ENCODE measurements around the gene ZBTB9. TPM values are rescaled to one million over a fixed set of nuclear protein-coding genes. Genes with fewer than 3 reads are reported as not detected.

The ZBTB9 gene
- total RNA-seq, 1 donor from 2014 or later: 1.5 TPM

GRCh38 chr6:33490621-33491020, 36.2 kb downstream of the ZBTB9 start:
- Histone ChIP-seq H3K4me1 (no peaks in the 10 kb centered on the region), H3K27me3 (no peaks in the 10 kb centered on the region)
- TF ChIP-seq CTCF (IDR thresholded peaks at IDR 0.05) (no peak), POLR2AphosphoS5 (IDR thresholded peaks at IDR 0.05; ENCODE audit: insufficient read depth in 1 of 2, low read depth in 1 of 2) (no peak), POLR2A (IDR thresholded peaks at IDR 0.05) (no peak)

GRCh38 chr6:33492093-33492492, 37.7 kb downstream of the ZBTB9 start:
- intact Hi-C loops (cut with DNase I): no loop called here
- Histone ChIP-seq H3K9me3 (no peaks in the 10 kb centered on the region), H3K36me3 (no peaks in the 10 kb centered on the region), H3K4me1 (no peaks in the 10 kb centered on the region), H3K27ac (no peak overlapping the region), H3K4me3 (no peak overlapping the region), H3K27me3 (no peaks in the 10 kb centered on the region)
- no peak for DNase-seq (ENCODE audit: extremely low spot score in 2 of 2)
- TF ChIP-seq POLR2A (IDR thresholded peaks at IDR 0.05): no peak
- no peak for TF ChIP-seq POLR2AphosphoS5 (IDR thresholded peaks at IDR 0.05; ENCODE audit: insufficient read depth in 1 of 2, low read depth in 1 of 2)
- no peak for TF ChIP-seq CTCF (IDR thresholded peaks at IDR 0.05)

More at GRCh38 chr6:33490621-33491020, 36.2 kb downstream of the ZBTB9 start:
- Histone ChIP-seq H3K4me3 (no peak overlapping the region), H3K9me3 (no peaks in the 10 kb centered on the region), H3K36me3 (no peaks in the 10 kb centered on the region), H3K27ac (no peak overlapping the region)
- intact Hi-C loops (cut with DNase I): no loop called here
- no peak for DNase-seq (ENCODE audit: extremely low spot score in 2 of 2)

GRCh38 chr6:33497157-33497556, 42.8 kb downstream of the ZBTB9 start:
- Histone ChIP-seq H3K36me3 (no peaks in the 10 kb centered on the region), H3K4me1 (no peaks in the 10 kb centered on the region), H3K9me3 (no peaks in the 10 kb centered on the region), H3K27ac (no peak overlapping the region), H3K4me3 (no peak overlapping the region), H3K27me3 (no peaks in the 10 kb centered on the region)
- intact Hi-C loops (cut with DNase I): no loop called here
- DNase-seq (ENCODE audit: extremely low spot score in 2 of 2): no peak
- no peak for TF ChIP-seq CTCF (IDR thresholded peaks at IDR 0.05)
- no peak for TF ChIP-seq POLR2AphosphoS5 (IDR thresholded peaks at IDR 0.05; ENCODE audit: insufficient read depth in 1 of 2, low read depth in 1 of 2)
- no peak for TF ChIP-seq POLR2A (IDR thresholded peaks at IDR 0.05)

GRCh38 chr6:33502486-33502885, 48.1 kb downstream of the ZBTB9 start:
- Histone ChIP-seq H3K9me3 (no peaks in the 10 kb centered on the region), H3K4me1 (no peaks in the 10 kb centered on the region), H3K4me3 (no peak overlapping the region), H3K36me3 (no peaks in the 10 kb centered on the region), H3K27me3 (no peaks in the 10 kb centered on the region), H3K27ac (no peak overlapping the region)
- intact Hi-C loops (cut with DNase I): no loop called here
- no peak for DNase-seq (ENCODE audit: extremely low spot score in 2 of 2)
- TF ChIP-seq POLR2A (IDR thresholded peaks at IDR 0.05): no peak
- no peak for TF ChIP-seq CTCF (IDR thresholded peaks at IDR 0.05)
- no peak for TF ChIP-seq POLR2AphosphoS5 (IDR thresholded peaks at IDR 0.05; ENCODE audit: insufficient read depth in 1 of 2, low read depth in 1 of 2)

GRCh38 chr6:33504486-33504885, 50.1 kb downstream of the ZBTB9 start:
- no peak for TF ChIP-seq POLR2AphosphoS5 (IDR thresholded peaks at IDR 0.05; ENCODE audit: insufficient read depth in 1 of 2, low read depth in 1 of 2)
- Histone ChIP-seq H3K27ac (no peak overlapping the region), H3K4me3 (no peak overlapping the region), H3K9me3 (no peaks in the 10 kb centered on the region), H3K36me3 (no peaks in the 10 kb centered on the region), H3K4me1 (peaks cover 14% of the 10 kb centered on the region), H3K27me3 (no peaks in the 10 kb centered on the region)
- intact Hi-C loops (cut with DNase I): no loop called here
- DNase-seq (ENCODE audit: extremely low spot score in 2 of 2): no peak

All from vagina (tissue), 2 donors.